Karpas-422 (cell line): ENCODE measurements around the gene THBS2. TPM values are rescaled to one million over a fixed set of nuclear protein-coding genes. Genes with fewer than 3 reads are reported as not detected.
"Not testable (repeated sequence)": the region's sequence is repeated elsewhere in the genome, so short reads cannot be mapped to it uniquely, and the experiment has no call there.

ENCODE experiments used
- DNase-seq: peaks from one replicate; pipeline ENCODE4 v3.0.0-alpha.2; 2015
- H2AFZ ChIP-seq: fragments of 200-600 bp; sonication (generic); 2 replicates; pipeline ENCODE4 v1.6.1; 2014; ENCODE audit warnings: antibody characterized with exemption, low read length, mixed read lengths
- H3K27ac ChIP-seq: fragments of 200-600 bp; sonication (generic); 2 replicates; pipeline ENCODE4 v1.5.1; 2014; ENCODE audit warnings: mild to moderate bottlenecking, low read length, moderate library complexity
- H3K27me3 ChIP-seq: fragments of 200-600 bp; sonication (generic); 2 replicates; pipeline ENCODE4 v1.6.1; 2014; ENCODE audit warnings: low read length, mixed read lengths
- H3K36me3 ChIP-seq: fragments of 200-600 bp; sonication (generic); 2 replicates; pipeline ENCODE4 v1.6.1; 2014; ENCODE audit warnings: low read length, mixed read lengths; ENCODE audit not compliant: insufficient read depth
- H3K4me1 ChIP-seq: fragments of 200-600 bp; sonication (generic); 2 replicates; pipeline ENCODE4 v1.6.1; 2014; ENCODE audit warnings: mild to moderate bottlenecking, low read length, mixed read lengths
- H3K4me2 ChIP-seq: fragments of 200-600 bp; sonication (generic); 2 replicates; pipeline ENCODE4 v1.6.1; 2014; ENCODE audit warnings: low read length, low read depth, mild to moderate bottlenecking; ENCODE audit not compliant: poor library complexity, severe bottlenecking
- H3K4me3 ChIP-seq: fragments of 200-600 bp; sonication (generic); 2 replicates; pipeline ENCODE4 v1.5.1; 2014; ENCODE audit warnings: mild to moderate bottlenecking, antibody characterized with exemption, low read length, mixed read lengths
- H3K79me2 ChIP-seq: fragments of 200-600 bp; sonication (generic); 2 replicates; pipeline ENCODE4 v1.6.1; 2014; ENCODE audit warnings: mild to moderate bottlenecking, low read length, mixed read lengths
- H3K9ac ChIP-seq: fragments of 200-600 bp; sonication (generic); 2 replicates; pipeline ENCODE4 v1.6.0; 2014; ENCODE audit warnings: low read length
- H3K9me2 ChIP-seq: fragments of 200-600 bp; sonication (generic), shearing (Covaris generic); replicated peaks from 2 replicates; pipeline ENCODE4 v1.6.0; 2014; ENCODE audit warnings: mild to moderate bottlenecking, low read length, moderate library complexity; ENCODE audit not compliant: insufficient read depth
- H3K9me3 ChIP-seq: fragments of 300-700, 200-600 bp; sonication (generic); 2 replicates; pipeline ENCODE4 v1.6.1; 2014; ENCODE audit warnings: low read length, mixed read lengths
- H4K20me1 ChIP-seq: fragments of 200-600 bp; sonication (generic); 2 replicates; pipeline ENCODE4 v1.6.1; 2014; ENCODE audit warnings: mild to moderate bottlenecking, antibody characterized with exemption, low read length, low read depth; ENCODE audit not compliant: insufficient read depth
- total RNA-seq: library from RNA; depleted of rRNA; stranded (reverse); fragments of >200 nt; shearing (Covaris generic); gene quantifications from 2 replicates; pipeline ENCODE4 v1.2.3, GENCODE V29; 2014; ENCODE audit warnings: low replicate concordance

THBS2 gene
- total RNA-seq, 1 experiment from 2014 or later, result not detected

GRCh38 chr6:169285165-169285564 is 31.5 kb upstream of the THBS2 start:
- H3K79me2 ChIP-seq, result no peaks in the 10 kb centered on the region
- no peaks in the 10 kb centered on the region for H3K4me1 ChIP-seq
- H3K4me3 ChIP-seq, result no peak overlapping the region
- H2AFZ ChIP-seq, result no peak overlapping the region
- H4K20me1 ChIP-seq, result no peaks in the 10 kb centered on the region
- H3K27ac ChIP-seq, result no peak overlapping the region
- H3K9me3 ChIP-seq, result no peaks in the 10 kb centered on the region
- no peaks in the 10 kb centered on the region for H3K9me2 ChIP-seq
- no peak overlapping the region for H3K9ac ChIP-seq
- no peak overlapping the region for H3K4me2 ChIP-seq
- H3K36me3 ChIP-seq, result no peaks in the 10 kb centered on the region
- H3K27me3 ChIP-seq, result no peaks in the 10 kb centered on the region
- no peak for DNase-seq

- Histone ChIP-seq H3K4me1 (no peaks in the 10 kb centered on the region), H3K4me3 (no peak overlapping the region), H2AFZ (no peak overlapping the region), H3K27ac (no peak overlapping the region), H3K9ac (no peak overlapping the region), H4K20me1 (no peaks in the 10 kb centered on the region), H3K9me3 (no peaks in the 10 kb centered on the region), H3K36me3 (no peaks in the 10 kb centered on the region), H3K4me2 (no peak overlapping the region), H3K27me3 (no peaks in the 10 kb centered on the region), H3K79me2 (no peaks in the 10 kb centered on the region), H3K9me2 (no peaks in the 10 kb centered on the region)
- DNase-seq, result no peak
Measured at GRCh38 chr6:169283924-169284323, 30.3 kb upstream of the THBS2 start.

GRCh38 chr6:169282043-169282442 is 28.4 kb upstream of the THBS2 start:
- H3K27ac ChIP-seq, result no peak overlapping the region
- no peak overlapping the region for H2AFZ ChIP-seq
- no peak overlapping the region for H3K4me3 ChIP-seq
- no peaks in the 10 kb centered on the region for H3K9me3 ChIP-seq
- no peaks in the 10 kb centered on the region for H3K27me3 ChIP-seq
- no peaks in the 10 kb centered on the region for H3K9me2 ChIP-seq
- DNase-seq, result no peak
- H3K79me2 ChIP-seq, result no peaks in the 10 kb centered on the region
- H3K9ac ChIP-seq, result no peak overlapping the region
- no peaks in the 10 kb centered on the region for H4K20me1 ChIP-seq
- no peak overlapping the region for H3K4me2 ChIP-seq
- no peaks in the 10 kb centered on the region for H3K36me3 ChIP-seq
- no peaks in the 10 kb centered on the region for H3K4me1 ChIP-seq

- Histone ChIP-seq H3K79me2 (no peaks in the 10 kb centered on the region), H3K9ac (no peak overlapping the region), H3K9me2 (no peaks in the 10 kb centered on the region), H2AFZ (no peak overlapping the region), H4K20me1 (no peaks in the 10 kb centered on the region), H3K9me3 (no peaks in the 10 kb centered on the region), H3K4me2 (no peak overlapping the region), H3K4me3 (no peak overlapping the region), H3K27ac (no peak overlapping the region), H3K36me3 (no peaks in the 10 kb centered on the region), H3K27me3 (no peaks in the 10 kb centered on the region), H3K4me1 (no peaks in the 10 kb centered on the region)
- no peak for DNase-seq
Measured at GRCh38 chr6:169277619-169278018, 24.0 kb upstream of the THBS2 start.

- no peaks in the 10 kb centered on the region for H3K9me2 ChIP-seq
- H3K4me1 ChIP-seq, result no peaks in the 10 kb centered on the region
- no peak overlapping the region for H3K9ac ChIP-seq
- H3K4me3 ChIP-seq, result no peak overlapping the region
- no peak overlapping the region for H3K4me2 ChIP-seq
- H2AFZ ChIP-seq, result no peak overlapping the region
- no peak for DNase-seq
- no peaks in the 10 kb centered on the region for H3K36me3 ChIP-seq
- no peak overlapping the region for H3K27ac ChIP-seq
- no peaks in the 10 kb centered on the region for H4K20me1 ChIP-seq
- H3K79me2 ChIP-seq, result no peaks in the 10 kb centered on the region
- no peaks in the 10 kb centered on the region for H3K27me3 ChIP-seq
- no peaks in the 10 kb centered on the region for H3K9me3 ChIP-seq
Measured at GRCh38 chr6:169274781-169275180, 21.1 kb upstream of the THBS2 start.

GRCh38 chr6:169273511-169273910 is 19.9 kb upstream of the THBS2 start:
- Histone ChIP-seq H3K9me2 (no peaks in the 10 kb centered on the region), H2AFZ (no peak overlapping the region), H3K9ac (no peak overlapping the region), H3K27ac (no peak overlapping the region), H3K27me3 (no peaks in the 10 kb centered on the region), H3K79me2 (no peaks in the 10 kb centered on the region), H3K9me3 (no peaks in the 10 kb centered on the region), H3K36me3 (no peaks in the 10 kb centered on the region), H3K4me2 (no peak overlapping the region), H3K4me1 (no peaks in the 10 kb centered on the region), H4K20me1 (no peaks in the 10 kb centered on the region), H3K4me3 (no peak overlapping the region)
- no peak for DNase-seq

- Histone ChIP-seq H3K4me1 (no peaks in the 10 kb centered on the region), H3K9ac (no peak overlapping the region), H3K9me2 (no peaks in the 10 kb centered on the region), H3K4me3 (no peak overlapping the region), H3K27ac (no peak overlapping the region), H3K4me2 (no peak overlapping the region), H2AFZ (no peak overlapping the region), H3K36me3 (no peaks in the 10 kb centered on the region), H4K20me1 (no peaks in the 10 kb centered on the region), H3K79me2 (no peaks in the 10 kb centered on the region), H3K27me3 (no peaks in the 10 kb centered on the region), H3K9me3 (no peaks in the 10 kb centered on the region)
- peak; percentile 23 for DNase-seq
Measured at GRCh38 chr6:169271877-169272216, 18.2 kb upstream of the THBS2 start.

- no peaks in the 10 kb centered on the region for H3K9me2 ChIP-seq
- H3K36me3 ChIP-seq, result no peaks in the 10 kb centered on the region
- no peaks in the 10 kb centered on the region for H3K4me1 ChIP-seq
- H2AFZ ChIP-seq, result no peak overlapping the region
- H3K79me2 ChIP-seq, result no peaks in the 10 kb centered on the region
- no peak overlapping the region for H3K27ac ChIP-seq
- no peak overlapping the region for H3K9ac ChIP-seq
- H3K9me3 ChIP-seq, result no peaks in the 10 kb centered on the region
- peak; percentile 29 for DNase-seq
- H4K20me1 ChIP-seq, result no peaks in the 10 kb centered on the region
- no peak overlapping the region for H3K4me3 ChIP-seq
- no peak overlapping the region for H3K4me2 ChIP-seq
- no peaks in the 10 kb centered on the region for H3K27me3 ChIP-seq
Measured at GRCh38 chr6:169271158-169271876, 17.7 kb upstream of the THBS2 start.

- not testable (repeated sequence) for H2AFZ ChIP-seq, H3K27ac ChIP-seq, H3K9me3 ChIP-seq, H3K9ac ChIP-seq, H3K27me3 ChIP-seq, H3K36me3 ChIP-seq, H3K4me2 ChIP-seq, H3K4me3 ChIP-seq, DNase-seq, H3K4me1 ChIP-seq, H3K9me2 ChIP-seq, H3K79me2 ChIP-seq, H4K20me1 ChIP-seq
Measured at GRCh38 chr6:169270077-169270380, 16.4 kb upstream of the THBS2 start.
